GM23338 (cell line): ENCODE results near the gene TIE1. TPM values are rescaled to one million over a fixed set of nuclear protein-coding genes. Genes with fewer than 3 reads are reported as not detected.

ENCODE experiments used
- ATAC-seq: fragments of 200-7000 bp; cut with Tn5 transposase; 3 replicates; pipeline ENCODE4 v1.9.1; 2020
- DNase-seq: peaks from one replicate; pipeline ENCODE4 v3.0.0-alpha.2; 2015; ENCODE audit warnings: low spot score
- H2AFZ ChIP-seq: fragments of 200-600 bp; sonication (generic); 2 replicates; pipeline ENCODE4 v1.8.0; 2016; ENCODE audit warnings: antibody characterized with exemption, mild to moderate bottlenecking, moderate library complexity
- H3F3A ChIP-seq: fragments of 200-600 bp; sonication (generic); replicated peaks from 2 replicates; pipeline ENCODE4 v1.8.0; 2017; ENCODE audit warnings: antibody characterized with exemption, mixed run types, low read depth
- H3K27ac ChIP-seq: fragments of 200-600 bp; sonication (generic); 2 replicates; pipeline ENCODE4 v1.6.1; 2016; ENCODE audit warnings: low read depth
- H3K27me3 ChIP-seq: fragments of 200-600 bp; sonication (generic); 2 replicates; pipeline ENCODE4 v1.8.0; 2016; ENCODE audit warnings: mild to moderate bottlenecking, mixed run types, moderate library complexity; ENCODE audit not compliant: insufficient read depth
- H3K36me3 ChIP-seq: fragments of 200-600 bp; sonication (generic); 2 replicates; pipeline ENCODE4 v1.8.0; 2016; ENCODE audit warnings: mild to moderate bottlenecking; ENCODE audit not compliant: insufficient read depth
- H3K4me1 ChIP-seq: fragments of 200-600 bp; sonication (generic); 2 replicates; pipeline ENCODE4 v1.8.0; 2016; ENCODE audit warnings: mild to moderate bottlenecking, moderate library complexity; ENCODE audit not compliant: insufficient read depth
- H3K4me2 ChIP-seq: fragments of 200-600 bp; sonication (generic); 2 replicates; pipeline ENCODE4 v1.7.1; 2017; ENCODE audit warnings: mixed run types
- H3K4me3 ChIP-seq: fragments of 200-600 bp; sonication (generic); 2 replicates; pipeline ENCODE4 v1.6.1; 2016; ENCODE audit warnings: mixed run types
- H3K79me2 ChIP-seq: fragments of 200-600 bp; sonication (generic); replicated peaks from 2 replicates; pipeline ENCODE4 v1.8.0; 2017; ENCODE audit warnings: mild to moderate bottlenecking; ENCODE audit not compliant: insufficient read depth
- H3K9me2 ChIP-seq: fragments of 200-600 bp; sonication (generic); 2 replicates; pipeline ENCODE4 v1.8.0; 2017; ENCODE audit not compliant: insufficient read depth
- H4K20me1 ChIP-seq: fragments of 200-600 bp; sonication (generic); replicated peaks from 2 replicates; pipeline ENCODE4 v1.8.0; 2017; ENCODE audit warnings: mild to moderate bottlenecking; ENCODE audit not compliant: insufficient read depth
- H3K27ac Mint-ChIP-seq: 2 replicates; pipeline ENCODE4 v1.8.0; 2020; ENCODE audit warnings: inconsistent platforms, mild to moderate bottlenecking, moderate library complexity, mixed read lengths
- H3K27me3 Mint-ChIP-seq: 3 replicates; pipeline ENCODE4 v1.8.0; 2022; ENCODE audit warnings: low read depth, mild to moderate bottlenecking, moderate library complexity, mixed read lengths, inconsistent platforms; ENCODE audit not compliant: insufficient read depth, poor library complexity
- H3K36me3 Mint-ChIP-seq: 3 replicates; pipeline ENCODE4 v1.8.0; 2021; ENCODE audit warnings: low read depth, mild to moderate bottlenecking, inconsistent platforms, moderate library complexity, mixed read lengths
- H3K4me1 Mint-ChIP-seq: 3 replicates; pipeline ENCODE4 v1.8.0; 2020; ENCODE audit warnings: mild to moderate bottlenecking, inconsistent platforms, mixed read lengths
- H3K4me3 Mint-ChIP-seq: 3 replicates; pipeline ENCODE4 v1.8.0; 2021; ENCODE audit warnings: moderate library complexity, mild to moderate bottlenecking, inconsistent platforms, mixed read lengths
- H3K9me3 Mint-ChIP-seq: 3 replicates; pipeline ENCODE4 v1.8.0; 2020; ENCODE audit warnings: moderate library complexity, mild to moderate bottlenecking, inconsistent platforms, mixed read lengths
- EZH2 ChIP-seq: fragments of 200-600 bp; sonication (generic); IDR thresholded peaks from one replicate; pipeline ENCODE4 v1.8.0; 2017; ENCODE audit warnings: antibody characterized with exemption, mild to moderate bottlenecking, low read depth; ENCODE audit not compliant: unreplicated experiment
- EZH2phosphoT487 ChIP-seq: fragments of 200-600 bp; sonication (generic); IDR thresholded peaks from one replicate; pipeline ENCODE4 v1.8.1; 2018; ENCODE audit warnings: antibody characterized with exemption; ENCODE audit not compliant: unreplicated experiment
- NANOG ChIP-seq: IDR thresholded peaks from 2 replicates; pipeline ENCODE4 v1.6.1; 2016; ENCODE audit warnings: antibody characterized with exemption, borderline replicate concordance
- STAT1 ChIP-seq: IDR thresholded peaks from one replicate; pipeline ENCODE4 v1.6.1; 2016; ENCODE audit warnings: antibody characterized with exemption; ENCODE audit not compliant: unreplicated experiment
- polyA plus RNA-seq: library from polyadenylated mRNA; unstranded; fragments of >200 nt; fragmentation: Nextera tagmentation; extraction: Ambion mirVana; gene quantifications from 2 replicates; pipeline ENCODE4 v1.2.1, GENCODE V29; 2016
- total RNA-seq: library from RNA; depleted of rRNA; stranded (reverse); fragments of >200 nt; shearing (Covaris generic); gene quantifications from 2 replicates; pipeline ENCODE4 v1.2.3, GENCODE V29; 2014
- TF ChIP-seq, protein P1 (sequence below): IDR thresholded peaks from one replicate; pipeline ENCODE4 v1.6.1; 2018; ENCODE audit warnings: antibody characterized with exemption; ENCODE audit not compliant: unreplicated experiment
- TF ChIP-seq, protein P2 (sequence below): IDR thresholded peaks from 2 replicates; pipeline ENCODE4 v1.6.1; 2016; ENCODE audit warnings: antibody characterized with exemption

The TIE1 gene
- total and polyA plus RNA-seq, 2 experiments from 2014 or later, result 0.37 to 2.3 TPM

DNA sequence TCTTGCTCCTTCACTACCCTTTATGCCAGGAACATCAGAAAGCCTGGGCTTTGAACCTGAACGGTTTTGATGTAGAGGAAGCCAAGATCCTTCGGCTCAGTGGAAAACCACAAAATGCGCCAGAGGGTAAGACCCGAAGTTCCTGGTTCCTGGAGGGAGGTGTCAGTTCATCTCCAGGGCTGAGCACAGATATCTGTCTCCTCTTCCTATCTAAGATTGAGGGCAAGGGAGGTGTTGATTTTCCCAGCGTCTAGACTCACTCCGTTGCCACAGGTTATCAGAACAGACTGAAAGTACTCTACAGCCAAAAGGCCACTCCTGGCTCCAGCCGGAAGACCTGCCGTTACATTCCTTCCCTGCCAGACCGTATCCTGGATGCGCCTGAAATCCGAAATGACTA, 58.9 kb downstream of the TIE1 start:
- Histone ChIP-seq H3K27me3 (no peaks in the 10 kb centered on the region), H3K4me3 (peak overlapping the region; percentile 91), H2AFZ (no peak overlapping the region), H3K4me2 (peak overlapping the region; percentile 92), H3K9me2 (no peaks in the 10 kb centered on the region), H3K79me2 (peaks cover 37% of the 10 kb centered on the region), H3K4me1 (peaks cover 19% of the 10 kb centered on the region), H3F3A (peaks cover 30% of the 10 kb centered on the region), H4K20me1 (peaks cover 30% of the 10 kb centered on the region), H3K36me3 (peaks cover 31% of the 10 kb centered on the region), H3K27ac (peak overlapping the region; percentile 78; the same call in 1 of the 2 replicates)
- Mint-ChIP-seq H3K27ac (no peak overlapping the region; the same call in 1 of the 2 replicates), H3K9me3 (no peaks in the 10 kb centered on the region; the same call in 2 of the 3 replicates), H3K4me3 (peak overlapping the region; percentile 95), H3K4me1 (peaks cover 27% of the 10 kb centered on the region), H3K36me3 (peaks cover 56% of the 10 kb centered on the region), H3K27me3 (peaks cover 20% of the 10 kb centered on the region)
- DNase-seq (no peak), ATAC-seq (no peak)
- TF ChIP-seq, protein P1, sequence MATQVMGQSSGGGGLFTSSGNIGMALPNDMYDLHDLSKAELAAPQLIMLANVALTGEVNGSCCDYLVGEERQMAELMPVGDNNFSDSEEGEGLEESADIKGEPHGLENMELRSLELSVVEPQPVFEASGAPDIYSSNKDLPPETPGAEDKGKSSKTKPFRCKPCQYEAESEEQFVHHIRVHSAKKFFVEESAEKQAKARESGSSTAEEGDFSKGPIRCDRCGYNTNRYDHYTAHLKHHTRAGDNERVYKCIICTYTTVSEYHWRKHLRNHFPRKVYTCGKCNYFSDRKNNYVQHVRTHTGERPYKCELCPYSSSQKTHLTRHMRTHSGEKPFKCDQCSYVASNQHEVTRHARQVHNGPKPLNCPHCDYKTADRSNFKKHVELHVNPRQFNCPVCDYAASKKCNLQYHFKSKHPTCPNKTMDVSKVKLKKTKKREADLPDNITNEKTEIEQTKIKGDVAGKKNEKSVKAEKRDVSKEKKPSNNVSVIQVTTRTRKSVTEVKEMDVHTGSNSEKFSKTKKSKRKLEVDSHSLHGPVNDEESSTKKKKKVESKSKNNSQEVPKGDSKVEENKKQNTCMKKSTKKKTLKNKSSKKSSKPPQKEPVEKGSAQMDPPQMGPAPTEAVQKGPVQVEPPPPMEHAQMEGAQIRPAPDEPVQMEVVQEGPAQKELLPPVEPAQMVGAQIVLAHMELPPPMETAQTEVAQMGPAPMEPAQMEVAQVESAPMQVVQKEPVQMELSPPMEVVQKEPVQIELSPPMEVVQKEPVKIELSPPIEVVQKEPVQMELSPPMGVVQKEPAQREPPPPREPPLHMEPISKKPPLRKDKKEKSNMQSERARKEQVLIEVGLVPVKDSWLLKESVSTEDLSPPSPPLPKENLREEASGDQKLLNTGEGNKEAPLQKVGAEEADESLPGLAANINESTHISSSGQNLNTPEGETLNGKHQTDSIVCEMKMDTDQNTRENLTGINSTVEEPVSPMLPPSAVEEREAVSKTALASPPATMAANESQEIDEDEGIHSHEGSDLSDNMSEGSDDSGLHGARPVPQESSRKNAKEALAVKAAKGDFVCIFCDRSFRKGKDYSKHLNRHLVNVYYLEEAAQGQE, result no peak
- no peak for TF ChIP-seq EZH2
- no peak for TF ChIP-seq EZH2phosphoT487
- TF ChIP-seq, protein P2, sequence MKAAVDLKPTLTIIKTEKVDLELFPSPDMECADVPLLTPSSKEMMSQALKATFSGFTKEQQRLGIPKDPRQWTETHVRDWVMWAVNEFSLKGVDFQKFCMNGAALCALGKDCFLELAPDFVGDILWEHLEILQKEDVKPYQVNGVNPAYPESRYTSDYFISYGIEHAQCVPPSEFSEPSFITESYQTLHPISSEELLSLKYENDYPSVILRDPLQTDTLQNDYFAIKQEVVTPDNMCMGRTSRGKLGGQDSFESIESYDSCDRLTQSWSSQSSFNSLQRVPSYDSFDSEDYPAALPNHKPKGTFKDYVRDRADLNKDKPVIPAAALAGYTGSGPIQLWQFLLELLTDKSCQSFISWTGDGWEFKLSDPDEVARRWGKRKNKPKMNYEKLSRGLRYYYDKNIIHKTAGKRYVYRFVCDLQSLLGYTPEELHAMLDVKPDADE, result no peak

DNA sequence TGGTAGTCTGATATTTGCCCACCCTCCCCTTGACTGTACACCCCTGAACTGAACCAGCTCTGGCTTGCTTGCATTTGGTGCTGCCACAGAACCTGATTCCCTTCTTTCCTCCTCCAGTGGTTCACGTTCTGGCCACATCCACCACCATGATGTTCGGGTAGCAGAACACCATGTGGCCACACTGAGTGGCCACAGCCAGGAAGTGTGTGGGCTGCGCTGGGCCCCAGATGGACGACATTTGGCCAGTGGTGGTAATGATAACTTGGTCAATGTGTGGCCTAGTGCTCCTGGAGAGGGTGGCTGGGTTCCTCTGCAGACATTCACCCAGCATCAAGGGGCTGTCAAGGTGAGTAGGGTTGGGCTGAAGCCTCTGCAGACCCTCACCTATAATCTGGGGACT, 59.8 kb downstream of the TIE1 start:
- Histone ChIP-seq H2AFZ (no peak overlapping the region), H3K4me3 (peak overlapping the region; percentile 91), H4K20me1 (peaks cover 30% of the 10 kb centered on the region), H3K4me2 (peak overlapping the region; percentile 92), H3K27ac (no peak overlapping the region), H3K4me1 (peaks cover 19% of the 10 kb centered on the region), H3F3A (peaks cover 30% of the 10 kb centered on the region), H3K79me2 (peaks cover 37% of the 10 kb centered on the region), H3K27me3 (no peaks in the 10 kb centered on the region), H3K36me3 (peaks cover 34% of the 10 kb centered on the region), H3K9me2 (no peaks in the 10 kb centered on the region)
- Mint-ChIP-seq H3K9me3 (no peaks in the 10 kb centered on the region; the same call in 2 of the 3 replicates), H3K36me3 (peaks cover 59% of the 10 kb centered on the region), H3K4me3 (peak overlapping the region; percentile 95), H3K4me1 (peaks cover 33% of the 10 kb centered on the region), H3K27ac (no peak overlapping the region), H3K27me3 (peaks cover 17% of the 10 kb centered on the region)
- TF ChIP-seq, protein P1, result no peak
- TF ChIP-seq STAT1, result no peak
- no peak for TF ChIP-seq NANOG
- ATAC-seq (no peak), DNase-seq (no peak)
